ENCODE results near the gene RAPGEF3.

The RAPGEF3 gene

GRCh38 chr12:47781479-47782371 is 23.0 kb upstream of the RAPGEF3 start:
- WGBS = 97% methylated on average over 12 of the region's 13 CpGs
- H3K4ac ChIP-seq (ENCODE audit: low read depth in 1 of 2, low read length in 2 of 2) = no peak overlapping the region
- peaks cover 61 to 82% of the 10 kb centered on the region in 2 experiments for H3K36me3 ChIP-seq (ENCODE audit: control insufficient read depth in 1 of 2, insufficient read depth in 2 of 2, low read depth in 1 of 2, low read length in 2 of 2)

GRCh38 chr12:47779943-47780504 is 21.3 kb upstream of the RAPGEF3 start:
- 72% methylated on average over 11 of the region's 11 CpGs for WGBS
- Histone ChIP-seq H3K36me3 (ENCODE audit: control insufficient read depth in 1 of 2, insufficient read depth in 2 of 2, low read depth in 1 of 2, low read length in 2 of 2) (peaks cover 44 to 69% of the 10 kb centered on the region in 2 experiments), H2BK5ac (ENCODE audit: low read depth, low read length, poor library complexity, severe bottlenecking) (no peak overlapping the region), H3K4me1 (ENCODE audit: control insufficient read depth, insufficient read depth, low read depth, low read length) (peaks cover 37% of the 10 kb centered on the region), H3K27me3 (ENCODE audit: control insufficient read depth in 1 of 2, insufficient read depth in 1 of 2, low read length in 2 of 2) (no peaks in the 10 kb centered on the region), H3K9ac (ENCODE audit: low read length) (peak overlapping the region; percentile 49), H3K4me3 (ENCODE audit: insufficient read depth in 1 of 2, low read depth in 1 of 2, low read length in 2 of 2) (no peak overlapping the region), H2AFZ (ENCODE audit: low read depth, low read length) (no peak overlapping the region), H2BK12ac (ENCODE audit: low read length in 2 of 2) (no peak overlapping the region), H2BK15ac (ENCODE audit: low read depth, poor library complexity, severe bottlenecking) (no peak overlapping the region), H2BK120ac (ENCODE audit: low read depth, low read length) (no peak overlapping the region), H3K18ac (ENCODE audit: low read depth in 1 of 2, low read length in 2 of 2) (peak overlapping the region in 1 of 2 experiments; percentile 42), H3K27ac (ENCODE audit: low read length, poor library complexity, severe bottlenecking) (no peak overlapping the region), H3K9me3 (ENCODE audit: control insufficient read depth, low read length) (no peaks in the 10 kb centered on the region), H3K14ac (ENCODE audit: low read length in 2 of 2) (no peak overlapping the region), H2AK5ac (ENCODE audit: low read length, severe bottlenecking) (no peak overlapping the region), H3K23ac (ENCODE audit: low read length in 2 of 2) (no peak overlapping the region), H3K79me1 (replicated peaks; ENCODE audit: low read length, poor library complexity, severe bottlenecking) (peaks cover 13% of the 10 kb centered on the region), H4K8ac (ENCODE audit: low read length) (no peak overlapping the region), H4K91ac (ENCODE audit: low read length) (no peak overlapping the region), H3K4me2 (ENCODE audit: low read length, poor library complexity, severe bottlenecking) (no peak overlapping the region), H3K4ac (ENCODE audit: low read depth in 1 of 2, low read length in 2 of 2) (no peak overlapping the region)
- no peak for DNase-seq

More at GRCh38 chr12:47781479-47782371, 23.0 kb upstream of the RAPGEF3 start:
- Histone ChIP-seq H2BK5ac (ENCODE audit: low read depth, low read length, poor library complexity, severe bottlenecking) (no peak overlapping the region), H3K14ac (ENCODE audit: low read length in 2 of 2) (no peak overlapping the region), H2BK15ac (ENCODE audit: low read depth, poor library complexity, severe bottlenecking) (no peak overlapping the region), H2AFZ (ENCODE audit: low read depth, low read length) (no peak overlapping the region), H3K79me1 (replicated peaks; ENCODE audit: low read length, poor library complexity, severe bottlenecking) (peaks cover 14% of the 10 kb centered on the region), H3K9ac (ENCODE audit: low read length) (no peak overlapping the region), H3K4me3 (ENCODE audit: insufficient read depth in 1 of 2, low read depth in 1 of 2, low read length in 2 of 2) (no peak overlapping the region), H4K8ac (ENCODE audit: low read length) (no peak overlapping the region), H2BK120ac (ENCODE audit: low read depth, low read length) (no peak overlapping the region), H2BK12ac (ENCODE audit: low read length in 2 of 2) (no peak overlapping the region), H4K91ac (ENCODE audit: low read length) (no peak overlapping the region), H3K18ac (ENCODE audit: low read depth in 1 of 2, low read length in 2 of 2) (peak overlapping the region in 1 of 2 experiments; percentile 21), H2AK5ac (ENCODE audit: low read length, severe bottlenecking) (no peak overlapping the region), H3K23ac (ENCODE audit: low read length in 2 of 2) (no peak overlapping the region), H3K27ac (ENCODE audit: low read length, poor library complexity, severe bottlenecking) (peak overlapping the region; percentile 4), H3K4me1 (ENCODE audit: control insufficient read depth, insufficient read depth, low read depth, low read length) (peaks cover 22% of the 10 kb centered on the region), H3K27me3 (ENCODE audit: control insufficient read depth in 1 of 2, insufficient read depth in 1 of 2, low read length in 2 of 2) (no peaks in the 10 kb centered on the region), H3K4me2 (ENCODE audit: low read length, poor library complexity, severe bottlenecking) (no peak overlapping the region), H3K9me3 (ENCODE audit: control insufficient read depth, low read length) (no peaks in the 10 kb centered on the region)
- no peak for DNase-seq

GRCh38 chr12:47779301-47779942 is 20.7 kb upstream of the RAPGEF3 start:
- no peak overlapping the region for H3K4ac ChIP-seq (ENCODE audit: low read depth in 1 of 2, low read length in 2 of 2)
- H3K4me1 ChIP-seq (ENCODE audit: control insufficient read depth, insufficient read depth, low read depth, low read length) = peaks cover 42% of the 10 kb centered on the region
- peak overlapping the region; percentile 52 for H4K8ac ChIP-seq (ENCODE audit: low read length)
- H3K79me1 ChIP-seq (replicated peaks; ENCODE audit: low read length, poor library complexity, severe bottlenecking) = peaks cover 17% of the 10 kb centered on the region
- WGBS = 28% methylated on average over 19 of the region's 19 CpGs
- no peaks in the 10 kb centered on the region for H3K27me3 ChIP-seq (ENCODE audit: control insufficient read depth in 1 of 2, insufficient read depth in 1 of 2, low read length in 2 of 2)
- no peak overlapping the region for H2BK5ac ChIP-seq (ENCODE audit: low read depth, low read length, poor library complexity, severe bottlenecking)
- H2BK12ac ChIP-seq (ENCODE audit: low read length in 2 of 2) = no peak overlapping the region
- H3K9ac ChIP-seq (ENCODE audit: low read length) = peak overlapping the region; percentile 49
- no peak overlapping the region for H2AK5ac ChIP-seq (ENCODE audit: low read length, severe bottlenecking)
- H2AFZ ChIP-seq (ENCODE audit: low read depth, low read length) = no peak overlapping the region
- H2BK120ac ChIP-seq (ENCODE audit: low read depth, low read length) = no peak overlapping the region
- no peaks in the 10 kb centered on the region for H3K9me3 ChIP-seq (ENCODE audit: control insufficient read depth, low read length)
- no peak overlapping the region for H4K91ac ChIP-seq (ENCODE audit: low read length)
- H2BK15ac ChIP-seq (ENCODE audit: low read depth, poor library complexity, severe bottlenecking) = no peak overlapping the region
- no peak overlapping the region for H3K23ac ChIP-seq (ENCODE audit: low read length in 2 of 2)
- H3K4me3 ChIP-seq (ENCODE audit: insufficient read depth in 1 of 2, low read depth in 1 of 2, low read length in 2 of 2) = no peak overlapping the region
- no peak overlapping the region for H3K27ac ChIP-seq (ENCODE audit: low read length, poor library complexity, severe bottlenecking)
- H3K4me2 ChIP-seq (ENCODE audit: low read length, poor library complexity, severe bottlenecking) = no peak overlapping the region
- H3K18ac ChIP-seq (ENCODE audit: low read depth in 1 of 2, low read length in 2 of 2) = no peak overlapping the region
- DNase-seq = peak; percentile 84
- no peak overlapping the region for H3K14ac ChIP-seq (ENCODE audit: low read length in 2 of 2)
- H3K36me3 ChIP-seq (ENCODE audit: control insufficient read depth in 1 of 2, insufficient read depth in 2 of 2, low read depth in 1 of 2, low read length in 2 of 2) = peaks cover 38 to 63% of the 10 kb centered on the region in 2 experiments

- Histone ChIP-seq H2AFZ (ENCODE audit: low read depth, low read length) (no peak overlapping the region), H3K79me1 (replicated peaks; ENCODE audit: low read length, poor library complexity, severe bottlenecking) (peaks cover 17% of the 10 kb centered on the region), H3K27ac (ENCODE audit: low read length, poor library complexity, severe bottlenecking) (no peak overlapping the region), H3K36me3 (ENCODE audit: control insufficient read depth in 1 of 2, insufficient read depth in 2 of 2, low read depth in 1 of 2, low read length in 2 of 2) (peaks cover 32 to 57% of the 10 kb centered on the region in 2 experiments), H3K9ac (ENCODE audit: low read length) (peak overlapping the region; percentile 10), H3K23ac (ENCODE audit: low read length in 2 of 2) (no peak overlapping the region), H3K18ac (ENCODE audit: low read depth in 1 of 2, low read length in 2 of 2) (no peak overlapping the region), H3K14ac (ENCODE audit: low read length in 2 of 2) (no peak overlapping the region), H4K91ac (ENCODE audit: low read length) (peak overlapping the region; percentile 44), H2BK15ac (ENCODE audit: low read depth, poor library complexity, severe bottlenecking) (peak overlapping the region; percentile 45), H3K4me3 (ENCODE audit: insufficient read depth in 1 of 2, low read depth in 1 of 2, low read length in 2 of 2) (no peak overlapping the region), H3K4me1 (ENCODE audit: control insufficient read depth, insufficient read depth, low read depth, low read length) (peaks cover 44% of the 10 kb centered on the region), H3K4me2 (ENCODE audit: low read length, poor library complexity, severe bottlenecking) (no peak overlapping the region), H2BK12ac (ENCODE audit: low read length in 2 of 2) (no peak overlapping the region), H2BK5ac (ENCODE audit: low read depth, low read length, poor library complexity, severe bottlenecking) (no peak overlapping the region), H3K27me3 (ENCODE audit: control insufficient read depth in 1 of 2, insufficient read depth in 1 of 2, low read length in 2 of 2) (no peaks in the 10 kb centered on the region), H4K8ac (ENCODE audit: low read length) (no peak overlapping the region), H2BK120ac (ENCODE audit: low read depth, low read length) (no peak overlapping the region), H3K9me3 (ENCODE audit: control insufficient read depth, low read length) (no peaks in the 10 kb centered on the region), H3K4ac (ENCODE audit: low read depth in 1 of 2, low read length in 2 of 2) (no peak overlapping the region), H2AK5ac (ENCODE audit: low read length, severe bottlenecking) (no peak overlapping the region)
- no peak for DNase-seq
- WGBS = 58% methylated on average over 14 of the region's 14 CpGs
These were observed 20.2 kb upstream of the RAPGEF3 start for GRCh38 chr12:47778881-47779280.

Measured in mesenchymal stem cell (in vitro differentiated cells and primary cell).